Ascending aorta (tissue), 2 donors: ENCODE data around the gene NMNAT3. TPM values are rescaled to one million over a fixed set of nuclear protein-coding genes. Genes with fewer than 3 reads are reported as not detected.

Experiments
- DNase-seq, 2 donors: peaks; one replicate each; pipeline ENCODE4 v3.0.0-alpha.2; 2019; ENCODE audit warnings: low spot score in 2 of 2
- H3K27ac ChIP-seq, 2 donors: fragments of 200-600 bp; sonication (generic); one replicate each; pipeline ENCODE4 v1.5.1; 2016 to 2017; ENCODE audit warnings: mild to moderate bottlenecking in 1 of 2
- H3K27me3 ChIP-seq: fragments of 200-600 bp; sonication (generic); one replicate; pipeline ENCODE4 v1.5.1; 2017
- H3K36me3 ChIP-seq, 2 donors: fragments of 200-600 bp; sonication (generic); one replicate each; pipeline ENCODE4 v1.5.1; 2016
- H3K4me1 ChIP-seq, 2 donors: fragments of 200-600 bp; sonication (generic); one replicate each; pipeline ENCODE4 v1.5.1; 2016 to 2017; ENCODE audit warnings: mild to moderate bottlenecking in 1 of 2
- H3K4me3 ChIP-seq, 2 donors: fragments of 200-600 bp; sonication (generic); one replicate each; pipeline ENCODE4 v1.5.1; 2016 to 2017; ENCODE audit warnings: mild to moderate bottlenecking in 1 of 2
- H3K9me3 ChIP-seq, 2 donors: fragments of 200-600 bp; sonication (generic); one replicate each; pipeline ENCODE4 v1.5.1; 2016
- intact Hi-C: fragments of 100-400 bp; cut with DNase I; formaldehyde crosslinking; loops from one replicate; pipeline ENCODE4 v1.15.1; 2023
- total RNA-seq: library from RNA; depleted of rRNA; stranded (reverse); fragments of >200 nt; gene quantifications from one replicate; pipeline ENCODE4 v1.1.0, GENCODE V29; 2016
- TF ChIP-seq, protein P1 (sequence below), 3 experiments: fragments of 200-600 bp in 2 of 3; fragments of 450-650 bp in 1 of 3; sonication (generic) in 2 of 3; IDR thresholded peaks; one replicate each; pipeline ENCODE4 v1.5.1; 2016 to 2019; ENCODE audit warnings: antibody characterized with exemption in 3 of 3, mild to moderate bottlenecking in 1 of 3, moderate library complexity in 1 of 3

The NMNAT3 gene
- total RNA-seq, 1 donor from 2014 or later = 1.2 TPM

DNA sequence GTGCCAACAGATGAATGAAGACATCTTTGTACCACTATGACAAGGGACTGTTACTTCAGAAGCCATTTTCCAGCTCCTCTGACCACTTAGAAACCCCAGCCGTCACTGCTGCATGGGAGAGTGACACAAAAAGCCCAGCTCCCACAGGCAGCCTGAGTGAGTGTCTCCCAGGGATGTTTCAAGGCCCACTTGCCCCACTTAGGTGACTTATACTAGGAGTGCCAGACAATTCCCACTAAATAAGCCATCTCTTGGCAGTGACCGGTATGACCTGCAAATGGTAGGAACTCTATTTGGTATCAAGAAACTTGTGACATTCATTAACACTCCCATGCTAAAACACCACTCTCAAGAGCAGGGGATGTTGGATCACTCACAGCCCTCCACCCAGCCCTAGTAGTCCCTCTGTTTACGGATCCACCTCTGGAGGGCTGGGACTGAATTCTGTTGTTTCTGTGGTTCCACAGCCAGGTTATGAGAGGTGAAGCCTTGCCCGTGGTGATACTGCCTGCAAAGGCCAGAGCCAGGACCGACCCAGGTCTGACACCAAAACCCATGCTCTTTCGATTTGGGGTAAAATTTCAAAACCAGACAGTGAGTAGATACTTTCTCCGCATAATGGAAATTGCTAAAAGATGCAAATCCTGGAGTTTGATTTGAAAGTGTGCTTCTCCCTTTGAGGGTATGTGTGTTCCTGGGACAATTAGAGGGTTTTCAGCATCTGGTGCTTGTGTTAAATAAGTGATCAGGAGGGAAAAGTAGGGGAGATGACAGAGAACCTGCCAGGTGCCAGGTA is 152.7 kb downstream of the NMNAT3 start:
- no peak for DNase-seq
- no peaks in the 10 kb centered on the region for H3K27me3 ChIP-seq
- H3K9me3 ChIP-seq = no peaks in the 10 kb centered on the region
- no peak overlapping the region for H3K4me3 ChIP-seq
- TF ChIP-seq, protein P1, sequence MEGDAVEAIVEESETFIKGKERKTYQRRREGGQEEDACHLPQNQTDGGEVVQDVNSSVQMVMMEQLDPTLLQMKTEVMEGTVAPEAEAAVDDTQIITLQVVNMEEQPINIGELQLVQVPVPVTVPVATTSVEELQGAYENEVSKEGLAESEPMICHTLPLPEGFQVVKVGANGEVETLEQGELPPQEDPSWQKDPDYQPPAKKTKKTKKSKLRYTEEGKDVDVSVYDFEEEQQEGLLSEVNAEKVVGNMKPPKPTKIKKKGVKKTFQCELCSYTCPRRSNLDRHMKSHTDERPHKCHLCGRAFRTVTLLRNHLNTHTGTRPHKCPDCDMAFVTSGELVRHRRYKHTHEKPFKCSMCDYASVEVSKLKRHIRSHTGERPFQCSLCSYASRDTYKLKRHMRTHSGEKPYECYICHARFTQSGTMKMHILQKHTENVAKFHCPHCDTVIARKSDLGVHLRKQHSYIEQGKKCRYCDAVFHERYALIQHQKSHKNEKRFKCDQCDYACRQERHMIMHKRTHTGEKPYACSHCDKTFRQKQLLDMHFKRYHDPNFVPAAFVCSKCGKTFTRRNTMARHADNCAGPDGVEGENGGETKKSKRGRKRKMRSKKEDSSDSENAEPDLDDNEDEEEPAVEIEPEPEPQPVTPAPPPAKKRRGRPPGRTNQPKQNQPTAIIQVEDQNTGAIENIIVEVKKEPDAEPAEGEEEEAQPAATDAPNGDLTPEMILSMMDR (IDR thresholded peaks at IDR 0.05) = no peak
- intact Hi-C loops = no loop called here
- H3K36me3 ChIP-seq = peaks cover 5 to 6% of the 10 kb centered on the region in 2 donors
- no peak overlapping the region for H3K27ac ChIP-seq
- H3K4me1 ChIP-seq = no peaks in the 10 kb centered on the region

DNA sequence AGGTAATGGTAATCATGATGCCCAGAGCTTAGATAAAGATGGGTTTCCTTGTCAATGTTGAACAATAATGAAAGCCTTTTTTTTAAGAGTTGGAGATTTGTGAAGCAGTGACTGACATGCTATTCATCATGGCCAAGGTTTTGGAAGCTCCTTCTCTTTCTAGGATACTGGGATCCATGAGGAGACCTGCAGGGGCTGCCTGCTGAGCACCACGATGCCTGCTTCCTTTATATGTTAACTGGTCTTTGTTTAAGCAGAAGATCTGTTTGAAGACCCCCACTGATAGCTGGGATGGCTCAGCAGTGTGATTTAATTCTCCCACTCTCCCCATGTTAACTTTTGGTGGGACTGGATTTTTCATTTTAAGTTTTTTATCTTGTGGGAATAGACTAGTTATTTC is 154.1 kb downstream of the NMNAT3 start:
- H3K4me3 ChIP-seq = no peak overlapping the region
- H3K4me1 ChIP-seq = no peaks in the 10 kb centered on the region
- no peak for DNase-seq
- peaks cover 5 to 6% of the 10 kb centered on the region in 2 donors for H3K36me3 ChIP-seq
- intact Hi-C loops = no loop called here
- no peaks in the 10 kb centered on the region for H3K9me3 ChIP-seq
- H3K27ac ChIP-seq = no peak overlapping the region
- TF ChIP-seq, protein P1 (IDR thresholded peaks at IDR 0.05) = no peak
- no peaks in the 10 kb centered on the region for H3K27me3 ChIP-seq

DNA sequence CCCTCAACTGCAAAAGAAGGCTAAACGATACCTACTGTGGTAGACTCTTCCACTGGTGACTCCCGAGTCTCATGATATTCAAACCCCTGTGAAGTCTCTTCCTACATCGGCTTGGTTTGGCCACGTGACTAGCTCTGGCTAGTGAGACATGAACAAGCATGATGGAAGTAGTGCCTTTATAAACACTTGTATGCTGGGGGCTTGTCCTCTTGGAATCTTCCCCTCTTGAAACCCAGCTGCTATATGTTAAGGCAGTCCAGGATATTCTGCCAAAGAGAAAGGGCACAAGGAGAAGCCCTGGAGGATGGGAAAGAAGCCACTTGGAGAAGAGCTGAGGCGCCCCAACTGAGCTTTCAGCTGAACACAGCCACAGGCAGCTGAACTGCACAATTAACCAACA is 154.6 kb downstream of the NMNAT3 start:
- H3K9me3 ChIP-seq = no peaks in the 10 kb centered on the region
- no peak overlapping the region for H3K27ac ChIP-seq
- DNase-seq = no peak
- no peaks in the 10 kb centered on the region for H3K4me1 ChIP-seq
- H3K4me3 ChIP-seq = no peak overlapping the region
- peaks cover 5 to 6% of the 10 kb centered on the region in 2 donors for H3K36me3 ChIP-seq
- H3K27me3 ChIP-seq = no peaks in the 10 kb centered on the region
- intact Hi-C loops = no loop called here
- TF ChIP-seq, protein P1 (IDR thresholded peaks at IDR 0.05) = no peak

DNA sequence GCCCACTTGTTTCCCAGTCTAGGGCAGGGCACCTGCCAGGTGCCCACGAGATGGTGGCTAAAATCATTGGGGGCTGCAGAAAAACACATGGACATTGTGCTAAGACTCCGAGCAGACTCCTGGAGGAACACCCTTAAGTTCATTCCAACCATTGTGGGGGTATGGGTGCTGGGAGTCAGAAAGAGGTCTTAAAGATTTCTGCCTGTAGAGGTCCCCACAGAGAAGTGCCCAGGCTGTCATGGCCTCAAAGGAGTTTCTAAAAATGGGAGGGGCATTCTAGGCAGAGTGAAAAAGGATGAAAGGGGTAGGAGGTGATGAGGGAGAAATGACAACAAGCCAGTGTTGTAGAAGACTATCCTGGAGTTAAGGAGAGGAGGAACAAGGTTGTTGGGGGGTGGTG is 155.4 kb downstream of the NMNAT3 start:
- Histone ChIP-seq H3K36me3 (peaks cover 5 to 6% of the 10 kb centered on the region in 2 donors), H3K4me1 (no peaks in the 10 kb centered on the region), H3K27ac (no peak overlapping the region), H3K9me3 (no peaks in the 10 kb centered on the region), H3K4me3 (no peak overlapping the region), H3K27me3 (no peaks in the 10 kb centered on the region)
- intact Hi-C loops = no loop called here
- DNase-seq = no peak
- TF ChIP-seq, protein P1 (IDR thresholded peaks at IDR 0.05) = no peak

DNA sequence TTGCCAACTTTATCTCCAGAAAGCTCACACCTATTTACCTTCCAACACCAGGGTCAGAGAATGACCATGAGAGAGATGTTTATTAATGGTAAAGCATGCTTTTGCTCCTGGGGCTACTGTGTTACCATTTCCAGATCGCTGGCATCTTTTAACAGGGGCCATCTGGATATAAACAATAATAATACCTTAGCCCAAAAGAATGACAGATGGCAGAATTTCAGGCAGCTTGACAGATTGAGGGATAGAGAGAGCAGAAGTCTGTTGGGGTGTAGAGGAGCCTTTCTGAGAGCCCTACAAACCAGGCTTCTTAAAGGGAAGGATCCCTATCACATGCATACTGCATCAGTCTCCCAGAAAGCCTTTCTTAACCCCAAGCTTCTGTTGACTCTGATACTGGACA is 156.0 kb downstream of the NMNAT3 start:
- peaks cover 5 to 6% of the 10 kb centered on the region in 2 donors for H3K36me3 ChIP-seq
- H3K27me3 ChIP-seq = no peaks in the 10 kb centered on the region
- no peaks in the 10 kb centered on the region for H3K4me1 ChIP-seq
- H3K27ac ChIP-seq = no peak overlapping the region
- TF ChIP-seq, protein P1 (IDR thresholded peaks at IDR 0.05) = no peak
- intact Hi-C loops = loop anchor here (2.0 kb wide), 1 partner anchor 41 kb away; no protein-coding TSS in a partner anchor
- DNase-seq = no peak
- no peak overlapping the region for H3K4me3 ChIP-seq
- H3K9me3 ChIP-seq = no peaks in the 10 kb centered on the region
